Activated T-cell treated with anti-CD3 and anti-CD28 coated beads, Interleukin-2, amount 50 U/mL, for 24 hours (primary cell): ENCODE measurements around the gene MRPS17.
"Not testable (repeated sequence)": the region's sequence is repeated elsewhere in the genome, so short reads cannot be mapped to it uniquely, and the experiment has no call there.

Experiments
- DNase-seq: peaks from one replicate; pipeline ENCODE4 v3.0.0-alpha.2; 2020
- H3K27ac Mint-ChIP-seq: 2 replicates; pipeline ENCODE4 v1.8.0; 2020; ENCODE audit warnings: mild to moderate bottlenecking, mixed read lengths
- H3K27me3 Mint-ChIP-seq: 2 replicates; pipeline ENCODE4 v1.8.0; 2020; ENCODE audit warnings: mixed read lengths
- H3K36me3 Mint-ChIP-seq: 2 replicates; pipeline ENCODE4 v1.8.0; 2020; ENCODE audit warnings: low read depth, mixed read lengths
- H3K4me1 Mint-ChIP-seq: 2 replicates; pipeline ENCODE4 v1.8.0; 2020; ENCODE audit warnings: low read depth, mixed read lengths
- H3K4me3 Mint-ChIP-seq: 2 replicates; pipeline ENCODE4 v1.8.0; 2020; ENCODE audit warnings: mild to moderate bottlenecking, moderate library complexity, mixed read lengths
- H3K9me3 Mint-ChIP-seq: 2 replicates; pipeline ENCODE4 v1.8.0; 2020; ENCODE audit warnings: mixed read lengths

Gene MRPS17

GRCh38 chr7:55951637-55952351 lies at the start of gene MRPS17:
TSS of gene MRPS17 (plus strand) at chr7:55951877. CDS start at chr7:55953196, 1,319 bp downstream.
- Mint-ChIP-seq H3K27ac (peak within 1 kb of the TSS; percentile 98), H3K4me1 (peaks cover 26% of the 10 kb centered on the region), H3K36me3 (peaks cover 51% of the 10 kb centered on the region), H3K4me3 (peak within 1 kb of the TSS; percentile 97), H3K9me3 (no peaks in the 10 kb centered on the region), H3K27me3 (no peaks in the 10 kb centered on the region)
- DNase-seq: peak; percentile 95

- peaks cover 4% of the 10 kb centered on the region for H3K4me1 Mint-ChIP-seq
- peaks cover 16% of the 10 kb centered on the region for H3K36me3 Mint-ChIP-seq
- peaks cover 3% of the 10 kb centered on the region for H3K9me3 Mint-ChIP-seq
- no peak overlapping the region for H3K27ac Mint-ChIP-seq
- no peak for DNase-seq
- H3K27me3 Mint-ChIP-seq: no peaks in the 10 kb centered on the region
- H3K4me3 Mint-ChIP-seq: no peak overlapping the region
Measured at GRCh38 chr7:55903985-55904759, 47.5 kb upstream of the MRPS17 start.

GRCh38 chr7:55912748-55913158 lies 38.9 kb upstream of the MRPS17 start:
- no peak overlapping the region for H3K27ac Mint-ChIP-seq
- DNase-seq: no peak
- H3K9me3 Mint-ChIP-seq: no peaks in the 10 kb centered on the region
- peaks cover 6% of the 10 kb centered on the region for H3K4me1 Mint-ChIP-seq
- peaks cover 26% of the 10 kb centered on the region for H3K36me3 Mint-ChIP-seq
- H3K4me3 Mint-ChIP-seq: no peak overlapping the region
- H3K27me3 Mint-ChIP-seq: no peaks in the 10 kb centered on the region

GRCh38 chr7:55917771-55918170 lies 33.9 kb upstream of the MRPS17 start:
- Mint-ChIP-seq H3K4me3 (no peak overlapping the region), H3K27ac (no peak overlapping the region), H3K27me3 (no peaks in the 10 kb centered on the region), H3K4me1 (no peaks in the 10 kb centered on the region), H3K36me3 (peaks cover 15% of the 10 kb centered on the region), H3K9me3 (no peaks in the 10 kb centered on the region)
- no peak for DNase-seq

GRCh38 chr7:55928006-55928767 lies 23.5 kb upstream of the MRPS17 start:
- Mint-ChIP-seq H3K4me3 (no peak overlapping the region), H3K27ac (no peak overlapping the region), H3K36me3 (peaks cover 7% of the 10 kb centered on the region), H3K4me1 (no peaks in the 10 kb centered on the region), H3K9me3 (no peaks in the 10 kb centered on the region), H3K27me3 (no peaks in the 10 kb centered on the region)
- no peak for DNase-seq

- no peak for DNase-seq
- Mint-ChIP-seq H3K4me3 (no peak overlapping the region), H3K27me3 (no peaks in the 10 kb centered on the region), H3K4me1 (no peaks in the 10 kb centered on the region), H3K9me3 (peaks cover 7% of the 10 kb centered on the region), H3K27ac (no peak overlapping the region), H3K36me3 (peaks cover 12% of the 10 kb centered on the region)
Measured at GRCh38 chr7:55931421-55932151, 20.1 kb upstream of the MRPS17 start.

- Mint-ChIP-seq H3K27me3 (no peaks in the 10 kb centered on the region), H3K9me3 (peaks cover 37% of the 10 kb centered on the region), H3K4me3 (no peak overlapping the region), H3K27ac (no peak overlapping the region), H3K4me1 (no peaks in the 10 kb centered on the region), H3K36me3 (peaks cover 29% of the 10 kb centered on the region)
- no peak for DNase-seq
Measured at GRCh38 chr7:55939514-55940123, 12.1 kb upstream of the MRPS17 start.

- H3K9me3 Mint-ChIP-seq: peaks cover 12% of the 10 kb centered on the region
- no peak overlapping the region for H3K27ac Mint-ChIP-seq
- no peak overlapping the region for H3K4me3 Mint-ChIP-seq
- H3K36me3 Mint-ChIP-seq: peaks cover 5% of the 10 kb centered on the region
- H3K4me1 Mint-ChIP-seq: peaks cover under 1% of the 10 kb centered on the region
- DNase-seq: no peak
- H3K27me3 Mint-ChIP-seq: no peaks in the 10 kb centered on the region
Measured at GRCh38 chr7:55946545-55946944, 5.1 kb upstream of the MRPS17 start.

GRCh38 chr7:55952352-55952671 lies 635 bp downstream of the MRPS17 start:
- H3K27ac Mint-ChIP-seq: peak overlapping the region; percentile 98
- not testable (repeated sequence) for H3K27me3 Mint-ChIP-seq, DNase-seq, H3K9me3 Mint-ChIP-seq
- H3K36me3 Mint-ChIP-seq: peaks cover 53% of the 10 kb centered on the region
- H3K4me1 Mint-ChIP-seq: peaks cover 26% of the 10 kb centered on the region
- H3K4me3 Mint-ChIP-seq: peak overlapping the region; percentile 97

GRCh38 chr7:55953707-55954475 lies 2.2 kb downstream of the MRPS17 start:
- H3K27ac Mint-ChIP-seq: peak overlapping the region; percentile 98

GRCh38 chr7:55957190-55957589 lies 5.5 kb downstream of the MRPS17 start:
- Mint-ChIP-seq H3K27me3 (no peaks in the 10 kb centered on the region), H3K27ac (no peak overlapping the region), H3K4me3 (no peak overlapping the region), H3K4me1 (peaks cover 22% of the 10 kb centered on the region), H3K9me3 (no peaks in the 10 kb centered on the region), H3K36me3 (peaks cover 59% of the 10 kb centered on the region)
- DNase-seq: no peak

More at GRCh38 chr7:55953707-55954475, 2.2 kb downstream of the MRPS17 start:
- Mint-ChIP-seq H3K9me3 (no peaks in the 10 kb centered on the region), H3K4me3 (peak overlapping the region; percentile 97), H3K4me1 (peaks cover 26% of the 10 kb centered on the region), H3K27me3 (no peaks in the 10 kb centered on the region), H3K36me3 (peaks cover 60% of the 10 kb centered on the region)
- DNase-seq: no peak

- no peak for DNase-seq
- H3K27ac Mint-ChIP-seq: no peak overlapping the region
- H3K4me3 Mint-ChIP-seq: no peak overlapping the region
- peaks cover 25% of the 10 kb centered on the region for H3K4me1 Mint-ChIP-seq
- H3K27me3 Mint-ChIP-seq: no peaks in the 10 kb centered on the region
- H3K36me3 Mint-ChIP-seq: peaks cover 27% of the 10 kb centered on the region
- H3K9me3 Mint-ChIP-seq: no peaks in the 10 kb centered on the region
Measured at GRCh38 chr7:55962014-55962413, 10.3 kb downstream of the MRPS17 start.

GRCh38 chr7:55963584-55964168 lies 12.0 kb downstream of the MRPS17 start:
- Mint-ChIP-seq H3K9me3 (no peaks in the 10 kb centered on the region), H3K4me1 (peaks cover 34% of the 10 kb centered on the region), H3K27me3 (no peaks in the 10 kb centered on the region), H3K27ac (peak overlapping the region; percentile 80), H3K4me3 (peak overlapping the region; percentile 69), H3K36me3 (peaks cover 27% of the 10 kb centered on the region)
- no peak for DNase-seq
